HPDE6-E6E7 (cell line): Measurements from ENCODE around the gene DIO1.

Experiments
- DNase-seq: peaks from one replicate; pipeline ENCODE4 v3.0.0; 2011; ENCODE audit warnings: missing footprints; ENCODE audit errors: extremely low spot score

DIO1 gene

DNA sequence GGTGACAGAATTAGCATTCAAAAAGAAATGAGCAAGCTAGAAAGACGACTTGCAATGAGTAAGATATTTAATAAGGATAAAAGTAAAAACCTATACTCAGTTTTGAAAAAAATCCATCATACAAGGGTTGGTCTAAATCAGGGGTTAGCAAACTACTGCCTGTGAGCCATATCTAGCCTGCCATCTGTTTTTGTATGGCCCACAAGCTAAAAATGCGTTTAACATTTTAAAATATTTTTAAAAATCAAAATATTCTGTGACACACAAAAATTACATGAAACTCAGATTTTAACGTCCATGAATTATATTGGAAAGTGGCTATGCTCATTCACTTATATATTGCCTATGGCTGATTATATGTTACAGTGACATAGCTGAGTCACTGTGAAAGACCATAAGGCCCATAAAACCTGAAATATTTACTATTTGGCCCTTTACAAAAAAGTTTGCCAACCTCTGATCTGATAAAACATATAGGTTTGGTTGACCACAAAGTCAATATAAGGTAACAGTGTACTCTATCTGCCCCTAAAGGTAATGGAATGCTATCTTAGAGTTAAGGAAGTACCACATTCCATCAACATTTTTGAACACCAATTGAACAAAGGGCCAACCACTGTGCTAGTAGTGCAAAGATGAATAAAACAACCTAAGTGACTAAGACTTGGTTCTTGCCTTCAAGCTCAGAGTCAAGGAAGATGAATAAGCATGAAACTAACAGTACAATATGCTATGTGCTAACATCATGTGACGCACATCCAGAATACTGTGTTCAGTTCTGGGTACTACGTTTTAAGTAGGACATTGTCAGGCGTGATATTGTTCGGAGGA lies 48.4 kb downstream of the DIO1 start:
- no peak for DNase-seq

DNA sequence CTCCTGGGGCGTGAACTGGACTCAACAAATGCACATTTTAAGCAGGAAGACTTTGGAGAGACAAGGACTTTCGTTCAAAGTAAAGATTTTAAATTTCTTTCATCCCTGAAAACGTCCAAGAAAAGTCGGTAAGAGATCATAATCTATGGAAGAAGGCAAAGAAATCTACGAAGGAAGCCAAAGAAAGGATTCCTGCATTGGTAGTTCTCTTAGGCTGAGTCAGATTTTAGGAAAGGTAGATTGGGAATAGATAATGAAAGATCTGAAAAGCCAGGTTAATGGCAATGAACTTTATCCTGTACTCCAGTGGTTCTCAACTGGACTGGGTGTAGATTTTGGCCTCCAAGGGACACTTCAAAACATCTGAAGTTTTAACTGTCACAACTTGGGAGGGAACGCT lies 49.1 kb downstream of the DIO1 start:
- no peak for DNase-seq

DNA sequence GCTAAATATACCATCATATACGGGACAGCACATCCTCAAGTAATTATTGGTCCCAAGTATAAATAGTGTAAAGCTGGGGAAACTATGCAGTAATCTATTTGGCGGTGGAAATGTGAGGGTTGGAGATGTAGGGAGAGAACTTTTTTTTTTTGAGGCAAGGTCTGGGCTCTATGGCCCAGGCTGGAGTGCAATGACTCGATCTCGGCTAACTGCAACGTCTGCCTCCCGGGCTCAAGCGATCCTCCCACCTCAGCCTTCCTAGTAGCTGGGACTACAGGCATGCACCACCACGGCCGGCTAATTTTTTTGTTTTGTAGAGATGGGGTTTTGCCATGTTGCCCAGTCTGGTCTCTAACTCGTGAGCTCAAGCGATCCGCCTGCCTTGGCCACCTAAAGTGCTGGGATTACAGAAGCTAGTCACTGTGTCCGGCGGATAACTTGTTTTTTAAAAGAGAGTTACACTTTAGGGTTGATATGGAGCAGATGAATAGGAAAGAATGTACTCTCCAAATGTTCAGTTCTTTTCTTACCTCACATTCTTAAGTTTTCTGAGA lies 49.6 kb downstream of the DIO1 start:
- no peak for DNase-seq

DNA sequence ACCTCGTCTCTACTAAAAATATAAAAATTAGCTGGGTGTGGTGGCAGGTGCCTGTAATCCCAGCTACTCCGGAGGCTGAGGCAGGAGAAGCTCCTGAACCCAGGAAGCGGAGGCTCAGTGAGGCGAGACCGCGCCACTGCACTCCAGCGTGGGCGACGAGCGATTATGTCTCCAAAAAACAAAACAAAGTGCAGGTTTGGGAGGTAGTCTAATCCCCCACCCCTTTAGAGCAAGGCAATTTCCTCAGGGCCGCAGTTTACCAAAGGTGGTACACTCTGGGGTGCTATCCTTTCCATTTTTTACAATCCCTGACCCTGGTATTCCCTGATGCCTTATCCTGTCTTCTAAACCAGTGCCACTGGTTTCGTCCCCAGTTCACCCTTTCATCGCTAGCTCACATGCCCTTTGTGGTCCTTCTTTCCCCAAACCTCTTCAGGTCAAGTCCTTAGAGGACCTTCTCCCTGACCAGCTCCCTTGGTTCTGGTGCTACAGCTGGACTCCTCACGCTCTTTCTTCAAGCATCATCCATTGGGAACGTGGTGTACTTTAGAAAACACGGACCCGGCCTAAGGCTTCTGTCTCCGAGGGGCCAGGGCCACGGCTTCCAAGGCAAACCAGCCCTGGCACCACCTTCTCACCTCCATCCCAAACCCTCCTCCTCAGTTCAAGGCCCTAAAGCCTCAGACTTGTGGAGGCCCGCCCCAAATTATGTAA lies 50.6 kb downstream of the DIO1 start:
- no peak for DNase-seq

DNA sequence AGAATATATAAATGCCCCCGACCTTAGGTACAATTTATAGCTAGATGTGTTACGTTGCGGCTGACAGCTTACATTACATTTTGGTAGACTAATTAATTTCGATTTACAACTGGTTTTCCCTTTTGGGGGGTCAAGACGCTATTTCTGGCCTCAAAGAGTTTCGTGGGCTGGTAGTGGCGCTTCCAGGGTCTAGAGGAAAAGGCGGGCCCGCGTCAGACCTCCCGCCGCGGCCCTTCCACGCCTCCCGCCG lies 51.1 kb downstream of the DIO1 start:
- DNase-seq = no peak

DNA sequence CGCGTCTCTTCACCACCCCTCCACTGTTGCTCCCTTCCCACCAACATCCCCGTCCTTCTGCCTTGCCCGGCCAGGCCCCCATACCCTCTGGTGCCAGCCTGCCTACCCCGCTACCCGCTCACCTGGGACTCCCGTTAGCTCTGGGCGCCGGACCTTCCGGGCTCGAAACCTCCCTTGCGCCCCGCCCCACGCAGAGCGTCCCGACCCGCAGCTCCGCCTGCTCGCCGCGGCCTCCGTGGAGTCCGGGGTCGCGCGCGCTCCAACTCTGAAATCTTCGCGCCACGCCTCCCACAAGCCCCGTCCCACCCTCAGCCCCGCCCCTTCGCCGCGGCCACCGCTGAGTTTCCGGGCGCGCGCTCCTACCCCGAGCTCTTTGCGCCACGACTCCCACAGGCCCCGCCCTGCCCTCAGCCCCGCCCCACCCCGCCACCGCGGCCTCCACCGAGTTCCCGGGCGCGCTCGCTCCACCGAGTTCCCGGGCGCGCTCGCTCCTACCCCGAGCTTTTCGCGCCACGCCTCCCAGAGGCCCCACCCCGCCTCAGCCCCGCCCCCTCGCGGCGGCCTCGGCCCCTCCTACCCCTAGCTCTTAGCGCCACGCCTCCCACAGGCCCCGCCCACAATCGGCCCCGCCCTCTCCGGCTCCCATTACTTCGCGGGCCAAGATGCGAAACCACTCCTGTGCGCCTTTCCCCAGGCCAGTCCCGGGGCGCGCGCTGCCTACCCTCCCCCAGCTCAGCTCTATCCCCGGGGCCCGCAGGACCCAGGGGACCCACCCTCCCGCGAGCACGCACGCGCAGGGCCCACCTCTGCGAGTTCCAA lies 51.7 kb downstream of the DIO1 start, which contains the start of gene IFT25:
Gene IFT25, minus strand, starts transcription at position 267 of the 819 bp plus-strand sequence. CDS start 5,617 bp downstream, outside the sequence.
- DNase-seq = peak; percentile 85

DNA sequence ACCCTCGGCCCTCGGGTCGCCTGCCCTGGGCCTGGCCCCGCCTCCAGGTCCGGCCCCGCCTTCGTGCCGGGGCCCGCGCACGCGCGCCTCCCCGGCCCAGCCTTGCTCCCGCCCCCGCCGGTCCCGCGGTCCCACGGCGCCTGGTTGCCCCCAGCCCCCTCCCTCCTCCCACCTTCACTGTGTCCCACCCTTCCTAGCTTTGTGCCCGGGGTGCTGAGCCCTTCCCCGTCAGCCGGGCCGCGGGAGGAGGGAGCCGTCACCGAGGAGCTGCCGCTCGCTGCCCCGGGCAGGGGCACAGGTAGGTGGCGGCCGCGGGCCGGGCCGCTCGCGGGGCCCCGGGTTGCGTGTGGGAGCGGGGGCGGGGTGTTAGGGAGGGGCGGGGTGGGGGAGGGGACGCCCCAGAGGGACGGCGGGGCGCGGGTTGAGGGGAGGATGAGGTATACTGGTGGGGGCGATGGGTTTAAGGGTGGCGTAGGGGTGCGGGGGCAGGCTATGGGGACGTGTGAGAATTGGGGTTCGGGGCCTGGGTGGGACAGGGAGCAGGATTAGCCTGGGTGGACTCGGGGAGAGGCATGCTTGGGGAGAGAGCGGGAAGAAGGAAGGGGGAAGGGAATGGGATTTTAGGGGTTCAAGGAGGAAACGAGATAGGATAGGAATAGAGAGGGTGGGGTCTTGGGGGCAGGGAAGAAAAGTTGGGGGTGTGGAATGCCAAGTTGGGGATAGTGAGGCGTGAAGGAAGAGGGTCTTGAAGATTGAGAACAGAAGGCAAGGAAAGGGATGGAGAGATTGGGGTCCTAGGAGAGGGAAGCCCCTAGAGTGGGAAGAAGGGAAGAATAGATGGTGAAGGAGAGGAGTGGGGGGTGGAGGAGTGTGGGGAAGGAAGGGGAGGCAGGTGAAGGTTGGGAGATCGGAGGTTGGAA lies 52.5 kb downstream of the DIO1 start, which contains the start of gene LRRC42:
Gene LRRC42, plus strand, starts transcription at position 99 of the 920 bp plus-strand sequence. CDS start 5,650 bp downstream, outside the sequence.
- DNase-seq = peak; percentile 84

DNA sequence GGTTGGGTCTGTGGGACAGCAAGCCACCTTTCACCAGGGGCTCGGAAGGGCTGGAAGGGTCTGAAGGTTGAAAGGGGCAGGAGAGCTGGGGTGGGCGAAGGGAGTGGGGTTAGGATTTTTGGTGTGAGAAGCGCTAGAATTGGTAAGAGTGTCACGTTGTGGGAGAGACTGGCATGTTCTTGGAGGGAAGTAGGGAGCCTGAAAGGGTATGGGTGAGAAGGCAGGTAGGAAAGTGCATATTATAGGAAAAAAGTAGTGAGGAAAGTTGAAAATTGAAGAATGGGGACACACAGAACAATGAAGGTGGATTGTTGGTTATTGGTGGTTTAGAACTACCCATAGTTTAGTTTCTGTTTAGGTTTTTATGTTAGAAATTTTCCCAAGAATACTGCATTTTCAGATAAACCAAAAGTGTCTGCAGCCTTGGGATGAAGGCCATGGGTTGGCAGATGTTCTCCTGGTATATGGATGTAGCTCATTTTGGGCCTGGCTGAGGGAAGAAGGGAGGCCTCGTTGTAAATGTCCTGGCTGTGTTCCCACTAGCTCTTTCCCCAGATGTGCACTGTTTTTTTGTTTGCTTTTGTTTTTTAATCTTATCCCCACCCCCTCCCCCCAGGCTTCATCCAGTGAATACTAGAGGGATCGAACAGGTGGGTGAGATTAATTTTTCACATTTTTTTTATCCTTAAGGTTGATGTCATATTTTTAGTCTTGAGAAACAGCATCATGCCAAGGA lies 53.4 kb downstream of the DIO1 start:
- DNase-seq = no peak

DNA sequence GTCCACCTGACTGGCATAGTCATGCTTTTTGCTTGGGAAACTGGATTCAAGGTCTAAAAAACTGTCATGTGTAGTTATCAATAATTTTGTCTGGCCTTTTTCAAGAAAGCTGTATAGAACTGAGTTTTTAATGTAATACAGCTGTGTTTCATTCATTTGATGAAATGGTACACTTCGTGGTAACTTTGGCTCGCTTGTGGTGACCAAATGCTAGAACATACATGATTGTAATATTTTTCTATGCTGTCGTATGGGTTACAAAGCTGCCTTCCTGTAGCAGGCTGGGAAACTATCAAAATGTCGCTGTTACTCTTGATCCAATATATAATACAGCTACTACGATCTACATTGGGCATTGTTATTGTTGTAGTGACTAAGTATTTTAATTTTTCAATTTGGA lies 54.3 kb downstream of the DIO1 start:
- no peak for DNase-seq

DNA sequence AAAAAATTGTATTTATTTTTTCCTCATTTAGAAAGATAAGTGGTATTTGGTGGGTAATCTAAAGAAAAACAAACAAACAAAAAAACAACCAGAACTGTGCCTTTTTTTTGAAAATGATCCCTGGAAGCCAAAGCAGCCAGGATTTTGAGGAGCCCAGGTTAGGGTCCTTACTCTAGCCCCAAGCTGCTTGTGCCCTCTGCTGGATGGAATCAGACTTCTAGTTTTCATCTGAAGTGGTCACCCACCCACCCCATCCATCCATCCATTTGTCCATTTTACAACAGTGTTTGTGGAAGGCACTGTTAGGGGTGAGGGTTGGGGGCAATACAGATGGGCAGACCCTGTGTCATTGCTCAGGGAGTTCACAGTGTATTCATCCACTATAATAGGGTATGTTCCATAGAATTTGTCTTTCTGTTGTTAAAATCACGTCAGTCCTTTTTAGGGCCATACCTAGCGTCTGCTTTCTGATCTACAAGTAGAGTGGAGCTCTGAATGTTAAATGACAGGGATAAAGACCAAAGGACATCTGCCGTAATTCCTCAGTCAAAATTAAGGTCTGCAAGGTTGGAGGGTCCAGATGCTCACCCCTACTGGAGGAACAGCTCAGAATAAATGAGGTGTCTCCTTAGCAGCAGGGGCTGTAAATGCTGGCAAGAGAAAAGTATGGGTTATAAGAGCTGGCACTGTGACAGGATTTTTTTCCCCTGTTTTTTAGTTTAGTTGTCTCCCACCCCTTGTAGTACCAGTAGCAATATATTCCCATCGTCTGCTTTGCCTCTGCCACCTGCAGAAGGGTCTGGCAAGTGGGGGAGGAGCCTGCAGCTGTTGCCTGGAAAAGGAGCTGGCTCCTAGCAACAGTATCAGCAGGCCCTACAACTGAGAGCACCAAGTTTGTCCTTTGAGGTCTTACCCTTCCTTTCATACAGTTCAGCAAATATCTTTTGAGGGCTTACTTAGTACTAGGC lies 55.3 kb downstream of the DIO1 start:
- no peak for DNase-seq

DNA sequence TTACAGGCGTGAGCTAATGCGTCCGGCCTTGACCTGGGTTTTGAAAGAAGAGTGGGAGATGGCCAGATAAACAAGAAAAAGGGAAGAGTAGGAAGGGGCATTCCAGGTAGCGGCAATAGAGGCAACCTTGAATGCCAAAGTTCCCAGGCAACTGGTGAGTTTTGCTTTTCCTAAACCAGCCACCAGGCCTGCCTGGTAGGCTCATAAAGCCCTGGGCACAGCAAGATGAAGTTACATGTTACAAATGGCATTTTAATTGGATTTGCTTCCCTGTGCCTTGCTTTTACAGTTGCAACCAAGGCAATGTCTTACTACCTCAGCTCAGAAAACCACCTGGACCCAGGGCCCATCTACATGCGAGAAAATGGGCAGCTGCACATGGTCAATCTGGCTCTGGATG lies 57.7 kb downstream of the DIO1 start:
- no peak for DNase-seq

DNA sequence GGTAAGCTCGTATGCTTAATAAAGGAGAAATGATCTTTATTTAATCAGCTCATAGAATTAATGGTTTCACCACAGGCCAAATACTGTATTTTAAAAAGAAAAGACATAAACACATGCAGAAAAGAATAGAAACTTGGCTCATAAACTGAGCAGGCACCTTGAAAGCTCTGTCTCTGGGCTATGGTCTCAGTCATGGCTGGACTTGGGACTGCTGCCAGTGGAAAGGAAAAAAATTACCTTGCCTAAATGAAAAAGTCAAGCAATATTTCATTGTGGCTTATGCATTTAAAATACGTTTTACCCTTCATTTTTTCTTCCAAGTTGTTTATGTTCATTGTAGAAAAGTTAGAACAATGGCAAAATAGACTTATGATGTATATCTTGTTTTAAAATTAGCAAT lies 60.1 kb downstream of the DIO1 start:
- DNase-seq = no peak

DNA sequence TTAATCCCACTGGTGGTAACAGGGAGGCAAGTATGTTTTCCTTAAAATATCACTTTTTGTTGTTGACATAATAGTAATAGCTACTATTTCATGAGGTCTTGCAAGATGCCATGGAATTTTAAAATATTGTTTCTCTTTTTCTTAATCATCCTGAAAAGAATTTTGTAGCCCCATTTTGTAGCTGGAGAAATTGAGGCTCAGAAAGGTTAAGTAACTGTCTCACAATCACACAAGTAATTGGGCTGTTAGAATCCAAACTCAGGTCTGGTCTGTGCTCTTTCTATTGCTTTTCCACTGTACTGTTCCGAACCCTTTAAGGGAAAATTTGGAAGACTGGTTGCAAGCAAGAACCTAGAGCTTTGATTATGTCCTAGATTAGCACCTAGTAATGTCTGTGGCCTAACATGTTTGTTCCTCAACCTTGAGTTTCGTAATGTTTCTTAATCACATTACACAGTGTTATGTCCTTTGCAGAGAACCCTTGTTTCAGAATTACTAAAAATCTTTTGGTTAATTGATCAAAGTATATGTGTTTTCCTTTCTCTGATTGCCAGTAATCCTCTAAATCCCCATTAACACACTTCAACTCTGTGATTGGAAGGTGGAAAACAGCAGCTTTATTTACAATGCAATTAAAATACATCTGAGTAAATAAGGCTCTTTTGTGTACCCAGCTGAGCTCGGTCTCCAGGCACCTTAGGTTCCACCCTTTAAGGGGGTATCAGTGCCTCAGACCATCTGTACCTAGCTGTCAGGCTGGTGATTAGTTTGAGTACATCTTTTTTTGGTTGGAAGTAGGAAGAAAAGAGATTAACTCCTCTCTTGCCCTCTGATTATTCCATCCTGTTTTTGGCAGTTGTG lies 62.6 kb downstream of the DIO1 start:
- DNase-seq = no peak

DNA sequence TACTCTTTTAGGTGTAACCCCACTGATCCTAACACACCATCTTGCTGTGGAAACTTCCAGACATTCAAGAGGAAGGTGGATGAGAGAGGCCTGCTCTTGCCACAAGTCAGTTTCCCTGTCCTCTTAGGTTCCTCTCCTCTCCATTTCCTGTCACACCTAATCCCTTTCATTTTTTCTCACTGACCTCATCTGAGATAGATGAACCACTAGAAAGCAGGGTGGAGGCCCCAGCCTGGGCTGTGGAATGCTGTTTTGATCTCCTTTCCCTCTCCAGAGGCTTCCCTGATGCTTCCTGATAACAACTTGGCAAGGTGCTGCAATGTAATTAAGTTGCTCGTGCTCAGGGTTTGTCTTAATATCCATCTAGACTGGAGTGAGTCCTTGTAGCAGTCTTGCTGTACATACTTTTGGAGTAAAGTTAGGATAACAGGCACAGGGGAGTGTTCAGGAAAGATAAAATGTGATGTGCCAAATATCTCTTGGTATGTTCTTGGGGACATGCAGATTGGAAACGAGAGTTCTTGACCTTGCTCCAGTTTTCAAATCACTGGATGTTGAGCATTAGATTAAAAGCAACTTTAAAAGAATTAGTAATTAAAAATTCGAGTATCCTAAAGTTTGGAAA lies 63.3 kb downstream of the DIO1 start:
- DNase-seq = peak; percentile 67

DNA sequence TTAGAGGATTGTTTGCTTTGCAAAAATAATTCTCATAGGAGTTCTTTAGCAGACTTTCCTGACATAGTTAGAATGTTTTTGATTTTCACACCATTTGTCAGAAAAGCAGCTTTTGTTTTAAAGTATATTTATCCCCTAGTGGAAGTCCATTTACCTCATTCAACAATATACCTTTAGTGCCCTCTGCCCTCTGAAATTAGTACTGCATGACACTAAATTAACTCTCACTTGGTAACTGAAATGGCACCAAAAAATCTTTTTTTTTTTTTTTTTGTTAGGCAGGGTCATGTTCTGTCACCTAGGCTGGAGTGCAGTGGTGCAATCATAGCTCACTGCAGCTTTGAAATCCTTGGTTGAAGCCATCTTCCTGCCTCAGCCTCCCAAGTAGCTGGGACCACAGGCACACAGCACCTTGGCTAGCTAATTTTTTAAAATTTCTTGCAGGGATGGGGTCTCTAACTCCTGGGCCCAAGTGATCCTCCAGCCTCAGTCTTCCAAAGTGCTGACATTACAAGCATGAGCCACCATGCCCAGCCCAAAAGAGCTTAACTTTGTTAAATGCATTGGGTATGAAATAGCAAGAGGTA lies 65.8 kb downstream of the DIO1 start:
- no peak for DNase-seq
